GM23338 (cell line): Measurements from ENCODE around the gene FOXP1. TPM values are rescaled to one million over a fixed set of nuclear protein-coding genes. Genes with fewer than 3 reads are reported as not detected.

Experiments
- ATAC-seq: fragments of 200-7000 bp; cut with Tn5 transposase; 3 replicates; pipeline ENCODE4 v1.9.1; 2020
- DNase-seq: peaks from one replicate; pipeline ENCODE4 v3.0.0-alpha.2; 2015; ENCODE audit warnings: low spot score
- H2AFZ ChIP-seq: fragments of 200-600 bp; sonication (generic); 2 replicates; pipeline ENCODE4 v1.8.0; 2016; ENCODE audit warnings: antibody characterized with exemption, mild to moderate bottlenecking, moderate library complexity
- H3F3A ChIP-seq: fragments of 200-600 bp; sonication (generic); replicated peaks from 2 replicates; pipeline ENCODE4 v1.8.0; 2017; ENCODE audit warnings: antibody characterized with exemption, mixed run types, low read depth
- H3K27ac ChIP-seq: fragments of 200-600 bp; sonication (generic); 2 replicates; pipeline ENCODE4 v1.6.1; 2016; ENCODE audit warnings: low read depth
- H3K27me3 ChIP-seq: fragments of 200-600 bp; sonication (generic); 2 replicates; pipeline ENCODE4 v1.8.0; 2016; ENCODE audit warnings: mild to moderate bottlenecking, mixed run types, moderate library complexity; ENCODE audit not compliant: insufficient read depth
- H3K36me3 ChIP-seq: fragments of 200-600 bp; sonication (generic); 2 replicates; pipeline ENCODE4 v1.8.0; 2016; ENCODE audit warnings: mild to moderate bottlenecking; ENCODE audit not compliant: insufficient read depth
- H3K4me1 ChIP-seq: fragments of 200-600 bp; sonication (generic); 2 replicates; pipeline ENCODE4 v1.8.0; 2016; ENCODE audit warnings: mild to moderate bottlenecking, moderate library complexity; ENCODE audit not compliant: insufficient read depth
- H3K4me2 ChIP-seq: fragments of 200-600 bp; sonication (generic); 2 replicates; pipeline ENCODE4 v1.7.1; 2017; ENCODE audit warnings: mixed run types
- H3K4me3 ChIP-seq: fragments of 200-600 bp; sonication (generic); 2 replicates; pipeline ENCODE4 v1.6.1; 2016; ENCODE audit warnings: mixed run types
- H3K79me2 ChIP-seq: fragments of 200-600 bp; sonication (generic); replicated peaks from 2 replicates; pipeline ENCODE4 v1.8.0; 2017; ENCODE audit warnings: mild to moderate bottlenecking; ENCODE audit not compliant: insufficient read depth
- H3K9me2 ChIP-seq: fragments of 200-600 bp; sonication (generic); 2 replicates; pipeline ENCODE4 v1.8.0; 2017; ENCODE audit not compliant: insufficient read depth
- H4K20me1 ChIP-seq: fragments of 200-600 bp; sonication (generic); replicated peaks from 2 replicates; pipeline ENCODE4 v1.8.0; 2017; ENCODE audit warnings: mild to moderate bottlenecking; ENCODE audit not compliant: insufficient read depth
- H3K27ac Mint-ChIP-seq: 2 replicates; pipeline ENCODE4 v1.8.0; 2020; ENCODE audit warnings: inconsistent platforms, mild to moderate bottlenecking, moderate library complexity, mixed read lengths
- H3K27me3 Mint-ChIP-seq: 3 replicates; pipeline ENCODE4 v1.8.0; 2022; ENCODE audit warnings: low read depth, mild to moderate bottlenecking, moderate library complexity, mixed read lengths, inconsistent platforms; ENCODE audit not compliant: insufficient read depth, poor library complexity
- H3K36me3 Mint-ChIP-seq: 3 replicates; pipeline ENCODE4 v1.8.0; 2021; ENCODE audit warnings: low read depth, mild to moderate bottlenecking, inconsistent platforms, moderate library complexity, mixed read lengths
- H3K4me1 Mint-ChIP-seq: 3 replicates; pipeline ENCODE4 v1.8.0; 2020; ENCODE audit warnings: mild to moderate bottlenecking, inconsistent platforms, mixed read lengths
- H3K4me3 Mint-ChIP-seq: 3 replicates; pipeline ENCODE4 v1.8.0; 2021; ENCODE audit warnings: moderate library complexity, mild to moderate bottlenecking, inconsistent platforms, mixed read lengths
- H3K9me3 Mint-ChIP-seq: 3 replicates; pipeline ENCODE4 v1.8.0; 2020; ENCODE audit warnings: moderate library complexity, mild to moderate bottlenecking, inconsistent platforms, mixed read lengths
- CREB1 ChIP-seq: fragments of 250-450 bp; sonication (Bioruptor Pico); IDR thresholded peaks from 2 replicates; pipeline ENCODE4 v1.5.0; 2020; ENCODE audit warnings: low read depth, mild to moderate bottlenecking, moderate library complexity
- EZH2 ChIP-seq: fragments of 200-600 bp; sonication (generic); IDR thresholded peaks from one replicate; pipeline ENCODE4 v1.8.0; 2017; ENCODE audit warnings: antibody characterized with exemption, mild to moderate bottlenecking, low read depth; ENCODE audit not compliant: unreplicated experiment
- EZH2phosphoT487 ChIP-seq: fragments of 200-600 bp; sonication (generic); IDR thresholded peaks from one replicate; pipeline ENCODE4 v1.8.1; 2018; ENCODE audit warnings: antibody characterized with exemption; ENCODE audit not compliant: unreplicated experiment
- JUNB ChIP-seq: IDR thresholded peaks from one replicate; pipeline ENCODE4 v1.6.1; 2016; ENCODE audit warnings: antibody characterized with exemption; ENCODE audit not compliant: unreplicated experiment
- NANOG ChIP-seq: IDR thresholded peaks from 2 replicates; pipeline ENCODE4 v1.6.1; 2016; ENCODE audit warnings: antibody characterized with exemption, borderline replicate concordance
- POLR2AphosphoS5 ChIP-seq: IDR thresholded peaks from 2 replicates; pipeline ENCODE4 v1.6.1; 2016; ENCODE audit warnings: antibody characterized with exemption, low read depth
- STAT1 ChIP-seq: IDR thresholded peaks from one replicate; pipeline ENCODE4 v1.6.1; 2016; ENCODE audit warnings: antibody characterized with exemption; ENCODE audit not compliant: unreplicated experiment
- ZNF114 ChIP-seq: fragments of 250-450 bp; sonication (Bioruptor Pico); IDR thresholded peaks from 2 replicates; pipeline ENCODE4 v1.5.0; 2020; ENCODE audit warnings: mild to moderate bottlenecking, moderate library complexity
- ZNF331 ChIP-seq: fragments of 250-450 bp; sonication (Bioruptor Pico); IDR thresholded peaks from 2 replicates; pipeline ENCODE4 v1.5.0; 2020; ENCODE audit warnings: low read depth, mild to moderate bottlenecking, moderate library complexity
- polyA plus RNA-seq: library from polyadenylated mRNA; unstranded; fragments of >200 nt; fragmentation: Nextera tagmentation; extraction: Ambion mirVana; gene quantifications from 2 replicates; pipeline ENCODE4 v1.2.1, GENCODE V29; 2016
- total RNA-seq: library from RNA; depleted of rRNA; stranded (reverse); fragments of >200 nt; shearing (Covaris generic); gene quantifications from 2 replicates; pipeline ENCODE4 v1.2.3, GENCODE V29; 2014
- TF ChIP-seq, protein P1 (sequence below): IDR thresholded peaks from one replicate; pipeline ENCODE4 v1.6.1; 2018; ENCODE audit warnings: antibody characterized with exemption; ENCODE audit not compliant: unreplicated experiment
- TF ChIP-seq, protein P2 (sequence below): fragments of 250-450 bp; sonication (Bioruptor Pico); IDR thresholded peaks from 2 replicates; pipeline ENCODE4 v1.5.0; 2020; ENCODE audit warnings: mild to moderate bottlenecking, moderate library complexity
- TF ChIP-seq, protein P3 (sequence below): IDR thresholded peaks from 2 replicates; pipeline ENCODE4 v1.6.1; 2016; ENCODE audit warnings: antibody characterized with exemption
- TF ChIP-seq, protein P4 (sequence below), 2 experiments: fragments of 200-600 bp in 1 of 2; sonication (generic) in 1 of 2; conservative IDR thresholded peaks; 2 replicates each; pipeline versions ENCODE4 v1.5.1 to v1.6.1; 2016 to 2017; ENCODE audit warnings: antibody characterized with exemption in 2 of 2, low read depth in 2 of 2, mild to moderate bottlenecking in 2 of 2, moderate library complexity in 1 of 2

The FOXP1 gene
- total and polyA plus RNA-seq, 2 experiments from 2014 or later = 32.9 to 35.5 TPM

DNA sequence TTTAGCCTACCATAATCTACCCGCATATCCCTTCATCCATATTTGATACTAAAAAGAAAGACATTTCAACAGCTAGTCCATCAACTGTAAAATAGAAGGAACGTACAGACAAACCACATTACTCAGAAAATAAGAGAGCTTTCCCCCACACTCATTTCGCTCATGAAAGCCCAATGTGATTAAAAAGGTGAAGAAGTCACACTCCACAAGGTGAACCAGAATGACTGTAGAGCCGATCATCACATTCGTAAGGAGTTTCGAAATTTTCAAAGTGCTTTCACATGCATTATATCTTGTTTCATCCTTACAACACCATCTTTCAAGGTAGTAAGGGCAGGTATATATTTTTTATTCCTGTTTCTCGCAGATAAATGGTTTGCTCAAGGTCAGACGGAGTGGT is 225.3 kb downstream of the FOXP1 start:
- H3K4me1 Mint-ChIP-seq = no peaks in the 10 kb centered on the region
- no peaks in the 10 kb centered on the region for H3K27me3 ChIP-seq
- H3K27ac ChIP-seq = no peak overlapping the region
- no peak overlapping the region for H3K4me2 ChIP-seq
- no peak overlapping the region for H3K27ac Mint-ChIP-seq
- no peaks in the 10 kb centered on the region for H3F3A ChIP-seq
- no peaks in the 10 kb centered on the region for H3K4me1 ChIP-seq
- no peaks in the 10 kb centered on the region for H3K9me2 ChIP-seq
- DNase-seq (no peak), ATAC-seq (no peak)
- H2AFZ ChIP-seq = no peak overlapping the region
- no peak overlapping the region for H3K4me3 Mint-ChIP-seq
- no peaks in the 10 kb centered on the region for H3K36me3 ChIP-seq
- H3K36me3 Mint-ChIP-seq = no peaks in the 10 kb centered on the region
- no peak overlapping the region for H3K4me3 ChIP-seq
- H4K20me1 ChIP-seq = no peaks in the 10 kb centered on the region
- H3K79me2 ChIP-seq = no peaks in the 10 kb centered on the region
- no peak for TF ChIP-seq JUNB
- no peak for TF ChIP-seq EZH2
- TF ChIP-seq CREB1 (CRISPR knock-in tag) = no peak
- TF ChIP-seq, protein P1, sequence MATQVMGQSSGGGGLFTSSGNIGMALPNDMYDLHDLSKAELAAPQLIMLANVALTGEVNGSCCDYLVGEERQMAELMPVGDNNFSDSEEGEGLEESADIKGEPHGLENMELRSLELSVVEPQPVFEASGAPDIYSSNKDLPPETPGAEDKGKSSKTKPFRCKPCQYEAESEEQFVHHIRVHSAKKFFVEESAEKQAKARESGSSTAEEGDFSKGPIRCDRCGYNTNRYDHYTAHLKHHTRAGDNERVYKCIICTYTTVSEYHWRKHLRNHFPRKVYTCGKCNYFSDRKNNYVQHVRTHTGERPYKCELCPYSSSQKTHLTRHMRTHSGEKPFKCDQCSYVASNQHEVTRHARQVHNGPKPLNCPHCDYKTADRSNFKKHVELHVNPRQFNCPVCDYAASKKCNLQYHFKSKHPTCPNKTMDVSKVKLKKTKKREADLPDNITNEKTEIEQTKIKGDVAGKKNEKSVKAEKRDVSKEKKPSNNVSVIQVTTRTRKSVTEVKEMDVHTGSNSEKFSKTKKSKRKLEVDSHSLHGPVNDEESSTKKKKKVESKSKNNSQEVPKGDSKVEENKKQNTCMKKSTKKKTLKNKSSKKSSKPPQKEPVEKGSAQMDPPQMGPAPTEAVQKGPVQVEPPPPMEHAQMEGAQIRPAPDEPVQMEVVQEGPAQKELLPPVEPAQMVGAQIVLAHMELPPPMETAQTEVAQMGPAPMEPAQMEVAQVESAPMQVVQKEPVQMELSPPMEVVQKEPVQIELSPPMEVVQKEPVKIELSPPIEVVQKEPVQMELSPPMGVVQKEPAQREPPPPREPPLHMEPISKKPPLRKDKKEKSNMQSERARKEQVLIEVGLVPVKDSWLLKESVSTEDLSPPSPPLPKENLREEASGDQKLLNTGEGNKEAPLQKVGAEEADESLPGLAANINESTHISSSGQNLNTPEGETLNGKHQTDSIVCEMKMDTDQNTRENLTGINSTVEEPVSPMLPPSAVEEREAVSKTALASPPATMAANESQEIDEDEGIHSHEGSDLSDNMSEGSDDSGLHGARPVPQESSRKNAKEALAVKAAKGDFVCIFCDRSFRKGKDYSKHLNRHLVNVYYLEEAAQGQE = no peak
- TF ChIP-seq, protein P2, sequence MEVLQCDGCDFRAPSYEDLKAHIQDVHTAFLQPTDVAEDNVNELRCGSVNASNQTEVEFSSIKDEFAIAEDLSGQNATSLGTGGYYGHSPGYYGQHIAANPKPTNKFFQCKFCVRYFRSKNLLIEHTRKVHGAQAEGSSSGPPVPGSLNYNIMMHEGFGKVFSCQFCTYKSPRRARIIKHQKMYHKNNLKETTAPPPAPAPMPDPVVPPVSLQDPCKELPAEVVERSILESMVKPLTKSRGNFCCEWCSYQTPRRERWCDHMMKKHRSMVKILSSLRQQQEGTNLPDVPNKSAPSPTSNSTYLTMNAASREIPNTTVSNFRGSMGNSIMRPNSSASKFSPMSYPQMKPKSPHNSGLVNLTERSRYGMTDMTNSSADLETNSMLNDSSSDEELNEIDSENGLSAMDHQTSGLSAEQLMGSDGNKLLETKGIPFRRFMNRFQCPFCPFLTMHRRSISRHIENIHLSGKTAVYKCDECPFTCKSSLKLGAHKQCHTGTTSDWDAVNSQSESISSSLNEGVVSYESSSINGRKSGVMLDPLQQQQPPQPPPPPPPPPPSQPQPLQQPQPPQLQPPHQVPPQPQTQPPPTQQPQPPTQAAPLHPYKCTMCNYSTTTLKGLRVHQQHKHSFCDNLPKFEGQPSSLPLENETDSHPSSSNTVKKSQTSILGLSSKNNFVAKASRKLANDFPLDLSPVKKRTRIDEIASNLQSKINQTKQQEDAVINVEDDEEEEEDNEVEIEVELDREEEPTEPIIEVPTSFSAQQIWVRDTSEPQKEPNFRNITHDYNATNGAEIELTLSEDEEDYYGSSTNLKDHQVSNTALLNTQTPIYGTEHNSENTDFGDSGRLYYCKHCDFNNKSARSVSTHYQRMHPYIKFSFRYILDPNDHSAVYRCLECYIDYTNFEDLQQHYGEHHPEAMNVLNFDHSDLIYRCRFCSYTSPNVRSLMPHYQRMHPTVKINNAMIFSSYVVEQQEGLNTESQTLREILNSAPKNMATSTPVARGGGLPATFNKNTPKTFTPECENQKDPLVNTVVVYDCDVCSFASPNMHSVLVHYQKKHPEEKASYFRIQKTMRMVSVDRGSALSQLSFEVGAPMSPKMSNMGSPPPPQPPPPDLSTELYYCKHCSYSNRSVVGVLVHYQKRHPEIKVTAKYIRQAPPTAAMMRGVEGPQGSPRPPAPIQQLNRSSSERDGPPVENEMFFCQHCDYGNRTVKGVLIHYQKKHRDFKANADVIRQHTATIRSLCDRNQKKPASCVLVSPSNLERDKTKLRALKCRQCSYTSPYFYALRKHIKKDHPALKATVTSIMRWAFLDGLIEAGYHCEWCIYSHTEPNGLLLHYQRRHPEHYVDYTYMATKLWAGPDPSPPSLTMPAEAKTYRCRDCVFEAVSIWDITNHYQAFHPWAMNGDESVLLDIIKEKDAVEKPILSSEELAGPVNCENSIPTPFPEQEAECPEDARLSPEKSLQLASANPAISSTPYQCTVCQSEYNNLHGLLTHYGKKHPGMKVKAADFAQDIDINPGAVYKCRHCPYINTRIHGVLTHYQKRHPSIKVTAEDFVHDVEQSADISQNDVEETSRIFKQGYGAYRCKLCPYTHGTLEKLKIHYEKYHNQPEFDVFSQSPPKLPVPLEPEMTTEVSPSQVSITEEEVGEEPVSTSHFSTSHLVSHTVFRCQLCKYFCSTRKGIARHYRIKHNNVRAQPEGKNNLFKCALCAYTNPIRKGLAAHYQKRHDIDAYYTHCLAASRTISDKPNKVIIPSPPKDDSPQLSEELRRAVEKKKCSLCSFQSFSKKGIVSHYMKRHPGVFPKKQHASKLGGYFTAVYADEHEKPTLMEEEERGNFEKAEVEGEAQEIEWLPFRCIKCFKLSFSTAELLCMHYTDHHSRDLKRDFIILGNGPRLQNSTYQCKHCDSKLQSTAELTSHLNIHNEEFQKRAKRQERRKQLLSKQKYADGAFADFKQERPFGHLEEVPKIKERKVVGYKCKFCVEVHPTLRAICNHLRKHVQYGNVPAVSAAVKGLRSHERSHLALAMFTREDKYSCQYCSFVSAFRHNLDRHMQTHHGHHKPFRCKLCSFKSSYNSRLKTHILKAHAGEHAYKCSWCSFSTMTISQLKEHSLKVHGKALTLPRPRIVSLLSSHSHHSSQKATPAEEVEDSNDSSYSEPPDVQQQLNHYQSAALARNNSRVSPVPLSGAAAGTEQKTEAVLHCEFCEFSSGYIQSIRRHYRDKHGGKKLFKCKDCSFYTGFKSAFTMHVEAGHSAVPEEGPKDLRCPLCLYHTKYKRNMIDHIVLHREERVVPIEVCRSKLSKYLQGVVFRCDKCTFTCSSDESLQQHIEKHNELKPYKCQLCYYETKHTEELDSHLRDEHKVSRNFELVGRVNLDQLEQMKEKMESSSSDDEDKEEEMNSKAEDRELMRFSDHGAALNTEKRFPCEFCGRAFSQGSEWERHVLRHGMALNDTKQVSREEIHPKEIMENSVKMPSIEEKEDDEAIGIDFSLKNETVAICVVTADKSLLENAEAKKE (CRISPR knock-in tag) = no peak
- no peak for TF ChIP-seq NANOG
- no peak for TF ChIP-seq POLR2AphosphoS5
- TF ChIP-seq EZH2phosphoT487 = no peak
- no peak for TF ChIP-seq STAT1
- no peak for TF ChIP-seq ZNF331 (CRISPR knock-in tag)
- TF ChIP-seq, protein P3, sequence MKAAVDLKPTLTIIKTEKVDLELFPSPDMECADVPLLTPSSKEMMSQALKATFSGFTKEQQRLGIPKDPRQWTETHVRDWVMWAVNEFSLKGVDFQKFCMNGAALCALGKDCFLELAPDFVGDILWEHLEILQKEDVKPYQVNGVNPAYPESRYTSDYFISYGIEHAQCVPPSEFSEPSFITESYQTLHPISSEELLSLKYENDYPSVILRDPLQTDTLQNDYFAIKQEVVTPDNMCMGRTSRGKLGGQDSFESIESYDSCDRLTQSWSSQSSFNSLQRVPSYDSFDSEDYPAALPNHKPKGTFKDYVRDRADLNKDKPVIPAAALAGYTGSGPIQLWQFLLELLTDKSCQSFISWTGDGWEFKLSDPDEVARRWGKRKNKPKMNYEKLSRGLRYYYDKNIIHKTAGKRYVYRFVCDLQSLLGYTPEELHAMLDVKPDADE = no peak
- TF ChIP-seq, protein P4, sequence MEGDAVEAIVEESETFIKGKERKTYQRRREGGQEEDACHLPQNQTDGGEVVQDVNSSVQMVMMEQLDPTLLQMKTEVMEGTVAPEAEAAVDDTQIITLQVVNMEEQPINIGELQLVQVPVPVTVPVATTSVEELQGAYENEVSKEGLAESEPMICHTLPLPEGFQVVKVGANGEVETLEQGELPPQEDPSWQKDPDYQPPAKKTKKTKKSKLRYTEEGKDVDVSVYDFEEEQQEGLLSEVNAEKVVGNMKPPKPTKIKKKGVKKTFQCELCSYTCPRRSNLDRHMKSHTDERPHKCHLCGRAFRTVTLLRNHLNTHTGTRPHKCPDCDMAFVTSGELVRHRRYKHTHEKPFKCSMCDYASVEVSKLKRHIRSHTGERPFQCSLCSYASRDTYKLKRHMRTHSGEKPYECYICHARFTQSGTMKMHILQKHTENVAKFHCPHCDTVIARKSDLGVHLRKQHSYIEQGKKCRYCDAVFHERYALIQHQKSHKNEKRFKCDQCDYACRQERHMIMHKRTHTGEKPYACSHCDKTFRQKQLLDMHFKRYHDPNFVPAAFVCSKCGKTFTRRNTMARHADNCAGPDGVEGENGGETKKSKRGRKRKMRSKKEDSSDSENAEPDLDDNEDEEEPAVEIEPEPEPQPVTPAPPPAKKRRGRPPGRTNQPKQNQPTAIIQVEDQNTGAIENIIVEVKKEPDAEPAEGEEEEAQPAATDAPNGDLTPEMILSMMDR (conservative IDR thresholded peaks at IDR 0.05; ENCODE audit: low read depth in 2 of 2) = no peak
- TF ChIP-seq ZNF114 (CRISPR knock-in tag) = no peak
- peaks cover 4% of the 10 kb centered on the region for H3K27me3 Mint-ChIP-seq
- H3K9me3 Mint-ChIP-seq = no peaks in the 10 kb centered on the region
